ENCODE results near the gene FCGR1A.
"Not testable (repeated sequence)": the region's sequence is repeated elsewhere in the genome, so short reads cannot be mapped to it uniquely, and the experiment has no call there.

FCGR1A gene

DNA sequence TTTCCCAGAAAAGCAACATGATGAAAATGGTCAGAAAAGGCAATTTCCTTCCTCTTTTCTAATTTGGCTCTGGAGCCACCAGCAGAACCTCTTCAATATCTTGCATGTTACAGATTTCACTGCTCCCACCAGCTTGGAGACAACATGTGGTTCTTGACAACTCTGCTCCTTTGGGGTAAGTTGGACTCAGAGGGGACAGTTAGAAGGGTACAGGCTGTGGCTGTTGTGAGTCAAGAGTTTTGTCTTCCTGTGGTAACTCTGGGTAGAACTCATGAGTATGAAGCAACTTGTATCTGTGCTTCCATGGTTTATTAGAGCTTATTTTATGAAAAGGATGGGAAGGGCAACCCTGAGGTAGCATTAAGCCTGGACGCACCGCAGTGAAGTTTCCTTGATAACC is at the start of gene FCGR1A:
Gene FCGR1A (plus strand): TSS at position 95 of the 400 bp plus-strand sequence. CDS start 50 bp downstream, at position 145.
- TF ChIP-seq GATA3, GATA2 (IDR thresholded peaks at IDR 0.05; ENCODE audit: low read depth, low read length): not testable (repeated sequence)

Measured in SH-SY5Y (cell line).